SK-N-SH treated with all-trans-retinoic acid at 6 μM for 48 hours (cell line): ENCODE results near the gene TUBGCP3.

Experiments used
- ATAC-seq: fragments of 200-7000 bp; cut with Tn5 transposase; 3 replicates; pipeline ENCODE4 v1.9.1; 2020; ENCODE audit warnings: mild to moderate bottlenecking, moderate library complexity
- ARNTL ChIP-seq: fragments of 450-650 bp; formaldehyde crosslinking; IDR thresholded peaks from 2 replicates; pipeline ENCODE4 v1.5.0; 2020; ENCODE audit warnings: low read depth, mild to moderate bottlenecking, moderate library complexity, borderline replicate concordance
- BACH2 ChIP-seq: fragments of 250-450 bp; sonication (Bioruptor Pico); IDR thresholded peaks from 2 replicates; pipeline ENCODE4 v1.9.0; 2021; ENCODE audit warnings: mild to moderate bottlenecking, borderline replicate concordance
- CREB5 ChIP-seq: fragments of 250-450 bp; sonication (Bioruptor Pico); IDR thresholded peaks from 2 replicates; pipeline ENCODE4 v1.5.1; 2020; ENCODE audit warnings: low read depth, mild to moderate bottlenecking, moderate library complexity
- CSRNP3 ChIP-seq: fragments of 250-450 bp; sonication (Bioruptor Pico); IDR thresholded peaks from 2 replicates; pipeline ENCODE4 v1.5.1; 2021; ENCODE audit warnings: mild to moderate bottlenecking, moderate library complexity
- ESRRG ChIP-seq: fragments of 250-450 bp; sonication (Bioruptor Pico); IDR thresholded peaks from 2 replicates; pipeline ENCODE4 v1.6.1; 2021; ENCODE audit warnings: mild to moderate bottlenecking
- GLIS3 ChIP-seq: fragments of 250-450 bp; sonication (Bioruptor Pico); IDR thresholded peaks from 2 replicates; pipeline ENCODE4 v1.5.0; 2020; ENCODE audit warnings: mild to moderate bottlenecking, moderate library complexity
- ISL1 ChIP-seq: fragments of 250-450 bp; sonication (Bioruptor Pico); IDR thresholded peaks from 2 replicates; pipeline ENCODE4 v2.1.2; 2022; ENCODE audit warnings: mild to moderate bottlenecking, moderate library complexity
- OSR1 ChIP-seq: fragments of 250-450 bp; sonication (Bioruptor Pico); IDR thresholded peaks from 2 replicates; pipeline ENCODE4 v1.8.0; 2022; ENCODE audit warnings: moderate library complexity, mild to moderate bottlenecking, inconsistent platforms
- PATZ1 ChIP-seq: fragments of 250-450 bp; sonication (Bioruptor Pico); IDR thresholded peaks from 2 replicates; pipeline ENCODE4 v1.8.0; 2020; ENCODE audit warnings: mild to moderate bottlenecking, moderate library complexity, borderline replicate concordance
- POU6F1 ChIP-seq: fragments of 250-450 bp; sonication (Bioruptor Pico); IDR thresholded peaks from 2 replicates; pipeline ENCODE4 v1.8.0; 2021; ENCODE audit warnings: low read depth, mild to moderate bottlenecking, moderate library complexity, borderline replicate concordance
- PPARA ChIP-seq: fragments of 250-450 bp; sonication (Bioruptor Pico); IDR thresholded peaks from 2 replicates; pipeline ENCODE4 v1.5.0; 2020; ENCODE audit warnings: mild to moderate bottlenecking, borderline replicate concordance
- RARB ChIP-seq: fragments of 250-450 bp; sonication (Bioruptor Pico); IDR thresholded peaks from 2 replicates; pipeline ENCODE4 v1.8.0; 2021; ENCODE audit warnings: mild to moderate bottlenecking, moderate library complexity
- SNAI2 ChIP-seq: fragments of 250-450 bp; sonication (Bioruptor Pico); IDR thresholded peaks from 2 replicates; pipeline ENCODE4 v1.5.0; 2020; ENCODE audit warnings: mild to moderate bottlenecking, moderate library complexity
- TOX ChIP-seq: fragments of 250-450 bp; sonication (Bioruptor Pico); IDR thresholded peaks from 2 replicates; pipeline ENCODE4 v1.8.0; 2021; ENCODE audit warnings: mild to moderate bottlenecking, moderate library complexity, borderline replicate concordance
- TSHZ2 ChIP-seq: fragments of 250-450 bp; sonication (Bioruptor Pico); IDR thresholded peaks from 2 replicates; pipeline ENCODE4 v1.5.0; 2020; ENCODE audit warnings: mild to moderate bottlenecking, moderate library complexity
- ZC3H10 ChIP-seq: fragments of 250-450 bp; sonication (Bioruptor Pico); IDR thresholded peaks from 2 replicates; pipeline ENCODE4 v1.5.1; 2021; ENCODE audit warnings: mild to moderate bottlenecking, moderate library complexity
- ZFP30 ChIP-seq: fragments of 450-650 bp; formaldehyde crosslinking; IDR thresholded peaks from 2 replicates; pipeline ENCODE4 v1.5.0; 2022; ENCODE audit warnings: mild to moderate bottlenecking, moderate library complexity
- ZNF565 ChIP-seq: fragments of 450-650 bp; formaldehyde crosslinking; conservative IDR thresholded peaks from 2 replicates; pipeline ENCODE4 v1.5.0; 2020; ENCODE audit warnings: low read depth, mild to moderate bottlenecking, moderate library complexity
- ZNF70 ChIP-seq: fragments of 450-650 bp; formaldehyde crosslinking; IDR thresholded peaks from 2 replicates; pipeline ENCODE4 v1.5.0; 2020; ENCODE audit warnings: mild to moderate bottlenecking, moderate library complexity
- ZNF8 ChIP-seq: fragments of 450-650 bp; formaldehyde crosslinking; IDR thresholded peaks from 2 replicates; pipeline ENCODE4 v1.5.0; 2020; ENCODE audit warnings: mild to moderate bottlenecking, moderate library complexity

TUBGCP3 gene

GRCh38 chr13:112453207-112453829 is 134.6 kb downstream of the TUBGCP3 start:
- ATAC-seq: no peak
- TF ChIP-seq TSHZ2: no peak
- TF ChIP-seq SNAI2: no peak
- TF ChIP-seq ISL1 (CRISPR knock-in tag): no peak
- TF ChIP-seq ESRRG (CRISPR knock-in tag): no peak
- TF ChIP-seq CREB5 (CRISPR knock-in tag): no peak
- no peak for TF ChIP-seq OSR1 (CRISPR knock-in tag)
- TF ChIP-seq CSRNP3 (CRISPR knock-in tag): no peak
- TF ChIP-seq ZFP30: no peak
- no peak for TF ChIP-seq ZNF8 (CRISPR knock-in tag)
- no peak for TF ChIP-seq BACH2 (CRISPR knock-in tag)
- no peak for TF ChIP-seq POU6F1
- TF ChIP-seq PATZ1 (CRISPR knock-in tag): no peak
- no peak for TF ChIP-seq ARNTL (CRISPR knock-in tag)
- no peak for TF ChIP-seq TOX (CRISPR knock-in tag)
- no peak for TF ChIP-seq ZNF565
- TF ChIP-seq RARB: no peak
- no peak for TF ChIP-seq ZC3H10 (CRISPR knock-in tag)

GRCh38 chr13:112452380-112453206 is 135.4 kb downstream of the TUBGCP3 start:
- TF ChIP-seq GLIS3: no peak
- TF ChIP-seq ZC3H10 (CRISPR knock-in tag): no peak

GRCh38 chr13:112451512-112452379 is 136.2 kb downstream of the TUBGCP3 start:
- no peak for ATAC-seq
- TF ChIP-seq GLIS3 (no peak), ARNTL (CRISPR knock-in tag) (no peak), OSR1 (CRISPR knock-in tag) (no peak), ZNF70 (CRISPR knock-in tag) (no peak), ZNF8 (CRISPR knock-in tag) (no peak), CSRNP3 (CRISPR knock-in tag) (no peak), POU6F1 (no peak), TOX (CRISPR knock-in tag) (no peak), PPARA (CRISPR knock-in tag) (no peak)
- TF ChIP-seq, all 23 proteins: peak for 0

More at GRCh38 chr13:112452380-112453206, 135.4 kb downstream of the TUBGCP3 start:
- no peak for ATAC-seq
